ENCODE measurements around the gene SPRED3.
"Not testable (repeated sequence)": the region's sequence is repeated elsewhere in the genome, so short reads cannot be mapped to it uniquely, and the experiment has no call there.

SPRED3 gene

DNA sequence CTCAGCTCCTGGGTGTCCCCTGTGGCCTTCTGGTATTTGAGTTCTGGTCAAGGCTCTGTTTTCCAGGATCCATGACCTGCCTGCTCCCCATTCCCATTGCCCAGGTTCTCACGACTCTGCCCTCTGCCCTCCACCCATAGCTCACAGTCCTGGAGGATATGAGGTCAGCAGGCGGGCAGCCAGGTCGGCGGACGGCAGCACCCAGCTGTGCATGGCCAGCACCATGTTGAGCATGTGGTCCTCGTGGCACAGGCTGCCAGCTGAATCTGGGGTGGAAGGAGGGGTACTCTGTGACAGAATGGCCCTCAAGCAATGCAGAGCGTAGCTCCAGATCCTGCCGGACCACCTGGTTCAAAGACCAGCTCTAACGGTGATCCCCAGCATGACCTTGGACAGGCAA is 32.4 kb downstream of the SPRED3 start:
- no peak for DNase-seq

DNA sequence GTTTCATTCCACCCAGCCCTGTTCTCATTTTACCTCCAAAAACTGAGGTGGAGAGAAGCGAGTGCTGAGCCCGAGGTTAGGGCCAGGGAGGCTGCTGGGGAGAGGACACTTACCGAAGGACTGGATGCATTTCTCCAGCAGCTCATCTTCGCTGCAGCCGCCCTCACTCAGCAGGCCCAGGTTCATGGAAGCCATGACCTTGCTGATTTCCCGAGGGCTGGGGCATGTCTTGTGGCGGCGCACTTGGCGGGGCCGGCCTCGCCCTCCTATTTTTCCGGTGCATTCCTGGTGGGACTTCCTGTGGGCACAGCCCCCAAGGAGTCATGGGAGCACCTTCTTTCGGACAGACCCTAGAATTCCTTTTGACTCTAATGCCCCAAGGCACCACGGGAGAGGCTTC is 33.4 kb downstream of the SPRED3 start:
- DNase-seq = no peak

DNA sequence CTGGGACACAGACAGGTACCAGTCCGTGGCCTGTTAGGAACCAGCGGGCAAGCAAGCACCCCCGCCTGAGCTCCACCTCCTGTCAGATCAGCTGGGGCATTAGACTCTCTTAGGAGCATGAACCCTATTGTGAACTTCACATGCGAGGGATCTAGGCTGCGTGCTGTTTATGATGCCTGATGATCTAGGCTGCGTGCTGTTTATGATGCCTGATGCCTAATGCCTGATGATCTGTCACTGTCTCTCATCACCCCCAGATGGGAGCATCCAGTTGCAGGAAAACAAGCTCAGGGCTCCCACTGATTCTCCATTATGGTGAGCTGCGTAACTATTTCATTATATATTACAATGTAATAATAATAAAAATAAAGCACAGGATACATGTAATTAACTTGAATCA is 33.9 kb downstream of the SPRED3 start:
- DNase-seq = no peak

DNA sequence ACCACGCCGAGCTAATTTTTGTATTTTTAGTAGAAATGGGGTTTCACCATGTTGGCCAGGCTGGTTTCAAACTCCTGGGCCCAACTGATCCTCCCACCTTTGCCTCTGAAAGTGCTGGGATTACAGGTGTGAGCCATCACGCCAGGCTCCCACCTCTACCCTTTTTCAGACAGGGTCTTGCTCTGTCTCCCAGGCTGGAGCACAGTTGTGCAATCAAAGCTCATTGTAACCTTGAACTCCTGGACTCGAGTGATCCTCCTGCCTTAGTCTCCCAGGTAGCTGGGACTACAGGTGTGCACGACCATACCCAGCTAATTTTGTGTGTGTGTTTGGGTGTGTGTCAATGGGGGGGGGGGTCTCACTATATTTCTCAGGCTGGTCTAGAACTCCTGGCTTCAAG is 35.8 kb downstream of the SPRED3 start:
- no peak for DNase-seq

DNA sequence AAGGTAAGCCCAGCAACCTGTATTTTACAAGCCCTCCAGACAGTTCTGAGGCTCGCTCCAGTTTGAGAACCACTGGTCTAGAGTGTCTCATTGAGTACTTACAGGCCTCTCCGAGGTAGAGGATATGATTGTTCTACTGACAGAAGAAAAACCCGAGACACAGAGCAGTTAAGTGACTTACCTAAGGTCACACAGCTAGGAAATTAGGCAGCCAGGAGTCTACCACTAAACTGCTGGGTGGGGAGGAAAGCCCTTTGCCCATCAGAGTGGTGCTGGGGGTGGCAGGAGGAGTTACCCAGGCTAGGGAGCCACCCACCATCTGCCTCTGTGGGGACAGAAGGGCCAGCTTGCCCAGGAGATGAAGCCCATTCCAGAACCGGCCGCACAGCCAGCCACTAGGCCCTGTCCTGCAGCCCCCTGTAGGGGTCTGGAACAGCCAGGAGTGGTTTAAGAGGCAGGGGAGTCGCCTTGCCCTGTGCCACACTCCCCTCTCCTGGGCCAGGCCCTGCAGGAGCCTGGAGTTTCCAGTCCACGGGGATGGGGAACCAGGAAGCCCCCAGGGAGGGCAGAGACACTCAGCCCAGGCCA is 36.8 kb downstream of the SPRED3 start:
- DNase-seq = peak in 2 of 4 experiments; percentile 6 to 9

DNA sequence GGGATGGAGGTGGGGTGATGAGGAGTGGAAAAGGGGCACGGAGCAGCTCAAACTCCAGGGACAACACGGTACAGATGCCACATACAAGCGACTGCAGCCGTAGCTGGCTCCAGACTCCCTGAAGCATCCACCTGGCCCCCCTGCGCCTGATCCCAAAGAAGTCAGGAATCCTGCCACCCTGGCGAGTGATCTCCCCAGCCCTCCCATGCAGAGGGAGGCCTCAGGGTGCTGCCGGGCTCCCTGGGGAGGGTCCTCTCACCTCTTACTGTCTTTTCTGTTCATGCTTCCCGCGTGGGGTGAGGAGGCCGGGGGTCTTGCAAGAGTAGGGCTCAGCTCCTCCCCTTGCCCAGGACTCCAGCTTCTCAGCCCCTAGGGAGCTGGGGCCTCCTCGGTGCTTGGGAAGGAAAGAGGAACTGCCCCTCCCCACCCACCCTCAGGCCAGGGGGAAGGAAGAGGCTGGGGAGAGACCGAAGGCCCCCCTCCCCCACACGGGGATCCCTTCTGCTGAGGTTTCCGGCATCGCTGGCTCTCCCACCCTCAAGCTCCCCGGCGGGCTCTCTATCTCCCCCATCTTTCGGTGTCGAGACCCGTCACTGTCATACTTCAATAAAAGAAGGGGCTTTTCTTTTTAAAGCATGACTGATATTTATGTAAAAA is 37.4 kb downstream of the SPRED3 start, which contains the start of gene RASGRP4:
RASGRP4 (minus strand) TSS at position 410 of the 657 bp plus-strand sequence; CDS start at position 282, 128 bp downstream.
- DNase-seq = peak; percentile 61 to 84 (median 77)

DNA sequence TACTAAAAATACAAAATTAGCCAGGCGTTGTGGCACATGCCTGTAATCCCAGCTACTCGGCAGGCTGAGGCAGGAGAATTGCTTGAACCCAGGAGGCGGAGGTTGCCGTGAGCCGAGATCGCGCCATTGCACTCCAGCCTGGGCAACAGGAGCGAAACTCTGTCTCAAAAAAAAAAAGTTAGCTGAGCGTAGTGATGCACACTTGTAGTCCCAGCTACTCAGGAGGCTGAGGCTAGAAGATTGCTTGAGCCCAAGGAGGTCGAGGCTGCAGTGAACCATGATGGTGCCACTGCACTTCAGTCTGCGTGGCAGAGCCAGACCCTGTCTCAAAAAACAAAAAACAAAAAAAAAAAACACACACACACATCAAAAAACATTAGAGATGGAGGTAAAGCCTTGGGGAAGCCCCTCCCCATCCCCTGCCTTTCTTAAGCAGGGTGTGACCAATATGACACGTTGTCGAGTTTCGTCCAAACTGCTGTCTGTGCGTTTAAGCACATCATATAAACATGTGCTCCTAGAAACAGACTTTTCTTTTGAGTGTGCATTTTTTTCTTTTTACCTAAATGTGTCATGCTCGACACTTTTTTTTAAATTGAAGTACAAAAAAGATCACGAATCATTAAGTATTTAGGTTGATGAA is 38.7 kb downstream of the SPRED3 start:
- DNase-seq = not testable (repeated sequence)

DNA sequence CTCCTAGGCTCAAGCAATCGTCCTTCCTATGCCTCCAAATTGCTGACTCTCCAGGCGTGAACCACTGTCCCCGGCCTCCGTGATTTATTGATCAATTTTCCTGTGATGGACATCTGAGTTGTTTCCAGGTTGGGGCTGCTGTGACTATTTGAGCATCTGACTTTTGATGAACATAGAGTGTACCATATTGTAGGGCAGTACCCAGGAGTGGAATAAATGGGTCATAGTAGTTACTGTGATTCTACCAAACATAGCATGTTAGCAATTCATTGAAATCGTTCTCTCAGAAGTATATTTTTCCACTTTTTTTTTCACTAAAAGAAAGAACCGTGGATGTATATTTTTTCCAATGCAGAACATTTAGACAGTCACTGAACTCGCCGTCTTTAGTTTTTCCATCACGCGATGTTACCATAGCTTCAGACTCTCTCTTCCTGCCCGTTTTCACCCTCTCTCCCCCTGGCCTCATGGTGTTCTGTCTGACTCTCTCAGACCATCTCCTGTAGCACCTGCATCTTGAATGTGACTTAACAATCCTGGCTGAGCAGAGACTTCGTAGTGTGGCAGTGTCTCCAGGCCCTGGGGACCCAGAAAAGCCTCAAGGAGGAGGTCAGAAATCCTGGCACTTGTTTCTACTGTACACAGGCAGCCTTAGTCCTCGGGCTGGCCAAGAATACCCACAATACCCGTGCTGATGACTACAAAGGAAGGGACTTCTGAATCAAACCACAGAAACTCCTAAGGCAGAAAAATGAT is 40.7 kb downstream of the SPRED3 start:
- DNase-seq = no peak

DNA sequence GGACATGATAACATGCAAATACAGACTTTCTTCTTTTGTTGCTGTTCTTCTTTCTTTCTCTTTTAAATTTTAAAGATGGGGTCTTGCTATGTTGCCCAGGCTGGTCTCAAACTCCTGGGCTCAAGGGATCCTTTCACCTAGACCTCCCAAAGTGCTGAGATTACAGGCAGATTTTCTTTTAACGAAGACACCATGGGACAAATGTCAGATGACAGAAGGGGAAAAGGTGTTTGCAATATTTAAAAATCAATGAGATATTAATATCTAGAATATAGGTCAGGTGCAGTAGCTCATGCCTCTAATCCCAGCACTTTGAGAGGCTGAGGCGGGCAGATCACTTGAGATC is 41.3 kb downstream of the SPRED3 start:
- no peak for DNase-seq

DNA sequence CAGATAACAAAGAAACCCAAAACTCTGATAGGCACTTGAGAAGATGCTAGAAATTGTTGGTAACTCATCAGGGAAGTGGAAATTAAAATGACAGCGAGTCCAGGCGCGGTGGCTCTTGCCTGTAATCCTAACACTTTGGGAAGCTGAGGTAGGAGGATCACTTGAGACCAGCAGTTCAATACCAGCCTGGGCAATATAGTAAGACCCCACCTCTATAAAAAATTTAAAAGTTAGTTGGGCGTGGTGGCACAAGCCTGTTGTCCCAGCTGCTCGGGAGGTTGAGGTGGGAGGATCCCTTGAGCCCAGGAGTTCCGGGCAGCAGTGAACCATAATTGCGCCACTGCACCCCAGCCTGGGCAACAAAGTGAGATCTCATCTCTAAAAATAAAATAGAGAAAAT is 42.4 kb downstream of the SPRED3 start:
- no peak for DNase-seq

DNA sequence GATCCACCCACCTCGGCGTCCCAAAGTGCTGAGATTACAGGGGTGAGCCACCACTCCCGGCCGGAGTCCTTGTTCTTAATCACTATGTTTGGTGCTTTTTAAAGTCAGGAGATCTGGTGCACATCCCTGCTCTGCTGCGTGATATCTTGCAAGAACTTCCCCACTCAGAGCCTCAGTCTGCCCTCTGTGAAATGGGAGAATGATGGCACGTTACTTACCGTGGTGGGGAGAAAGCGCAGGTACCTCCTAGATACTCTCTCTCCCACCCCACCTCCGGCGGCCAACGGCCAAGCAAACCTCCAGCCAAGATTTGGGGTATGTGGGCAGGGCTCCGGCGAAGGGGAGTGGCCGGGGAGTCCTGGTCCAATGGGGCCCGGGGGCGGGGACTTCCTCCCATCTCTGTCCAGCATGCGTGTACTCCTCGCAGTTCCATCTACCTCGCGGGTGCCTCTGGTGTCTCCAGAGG is 44.8 kb downstream of the SPRED3 start, which contains the start of gene RYR1:
RYR1 (plus strand) TSS at position 424 of the 466 bp plus-strand sequence. CDS start 139 bp downstream, outside the sequence.
- DNase-seq = peak; percentile 23 to 72 (median 52)

DNA sequence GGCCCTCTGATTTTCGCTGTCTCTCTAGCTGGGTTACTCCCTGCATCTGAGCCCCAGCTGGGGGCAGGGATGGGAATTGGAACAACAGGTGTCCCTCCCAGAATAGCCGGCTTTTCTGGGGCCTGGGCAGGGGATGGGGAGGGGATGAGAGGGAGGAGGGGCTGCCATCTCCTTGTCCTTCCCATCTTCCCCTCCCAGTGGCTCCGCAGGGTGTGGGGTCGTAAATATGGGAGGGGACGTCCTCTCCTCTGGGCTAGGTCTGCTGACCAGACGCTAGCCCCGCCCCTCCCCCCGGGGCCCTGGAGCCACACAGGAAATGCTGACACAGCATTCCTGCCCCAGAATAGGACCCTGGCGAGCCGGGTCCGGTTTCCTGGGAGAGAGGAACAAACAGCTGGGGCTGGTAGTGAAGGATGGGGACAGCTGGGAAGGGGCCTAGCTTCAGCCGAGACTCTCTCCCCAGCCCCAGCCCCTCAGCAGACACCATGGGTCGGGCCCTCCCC is 46.1 kb downstream of the SPRED3 start:
- peak in 1 of 4 experiments; percentile 12 for DNase-seq

DNA sequence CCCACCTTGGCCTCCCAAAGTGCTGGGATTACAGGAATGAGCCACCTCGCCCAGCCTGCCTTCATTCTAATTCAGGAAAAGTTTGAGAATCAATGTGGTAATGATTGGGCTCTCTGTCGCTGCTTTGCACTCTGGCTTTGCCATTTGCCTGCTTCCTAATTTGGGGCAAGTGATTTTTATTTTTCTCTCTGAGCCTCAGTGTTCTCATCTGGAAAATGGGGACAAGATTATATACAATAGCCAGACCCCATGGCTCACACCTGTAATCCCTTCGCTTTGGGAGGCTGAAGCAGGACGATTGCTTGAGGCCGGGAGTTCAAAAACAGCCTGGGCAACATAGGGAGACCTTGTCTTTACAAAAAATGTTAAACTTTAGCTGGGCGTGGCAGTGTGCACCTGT is 48.8 kb downstream of the SPRED3 start:
- DNase-seq = no peak

DNA sequence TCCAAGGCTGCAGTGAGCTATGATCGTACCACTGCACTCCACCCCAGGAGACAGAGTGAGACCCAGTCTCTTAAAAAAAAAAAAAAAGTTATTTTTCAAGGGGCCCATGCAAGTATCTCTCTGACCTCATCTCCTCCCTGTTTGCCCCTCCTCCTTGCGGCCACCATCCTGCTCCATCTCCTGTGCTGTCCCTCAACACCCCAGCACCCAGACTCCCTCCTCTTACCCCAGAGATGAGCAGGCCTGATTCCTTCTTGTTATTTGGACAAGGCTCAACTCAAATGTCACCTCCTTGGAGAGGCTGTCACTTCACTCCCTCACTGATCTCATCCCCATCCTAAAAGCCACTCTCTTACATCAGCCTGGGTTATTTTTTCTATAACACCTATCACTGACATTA is 49.4 kb downstream of the SPRED3 start:
- no peak for DNase-seq

DNA sequence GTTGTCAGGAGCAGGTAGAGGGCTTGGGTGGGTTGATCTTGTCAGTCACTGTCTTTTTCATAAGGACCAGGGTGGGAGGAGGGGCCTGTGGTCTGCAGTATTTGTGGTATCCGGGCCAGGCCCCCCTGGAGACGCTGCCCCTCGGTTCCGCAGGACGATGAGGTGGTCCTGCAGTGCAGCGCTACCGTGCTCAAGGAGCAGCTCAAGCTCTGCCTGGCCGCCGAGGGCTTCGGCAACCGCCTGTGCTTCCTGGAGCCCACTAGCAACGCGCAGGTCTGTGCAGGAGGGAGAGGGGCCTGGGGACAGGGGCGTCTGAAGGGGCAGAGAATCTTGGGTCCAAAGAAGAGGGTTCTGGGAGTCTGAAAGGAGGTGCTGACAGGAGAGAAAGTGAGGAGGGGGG is 52.1 kb downstream of the SPRED3 start:
- DNase-seq = no peak

DNA sequence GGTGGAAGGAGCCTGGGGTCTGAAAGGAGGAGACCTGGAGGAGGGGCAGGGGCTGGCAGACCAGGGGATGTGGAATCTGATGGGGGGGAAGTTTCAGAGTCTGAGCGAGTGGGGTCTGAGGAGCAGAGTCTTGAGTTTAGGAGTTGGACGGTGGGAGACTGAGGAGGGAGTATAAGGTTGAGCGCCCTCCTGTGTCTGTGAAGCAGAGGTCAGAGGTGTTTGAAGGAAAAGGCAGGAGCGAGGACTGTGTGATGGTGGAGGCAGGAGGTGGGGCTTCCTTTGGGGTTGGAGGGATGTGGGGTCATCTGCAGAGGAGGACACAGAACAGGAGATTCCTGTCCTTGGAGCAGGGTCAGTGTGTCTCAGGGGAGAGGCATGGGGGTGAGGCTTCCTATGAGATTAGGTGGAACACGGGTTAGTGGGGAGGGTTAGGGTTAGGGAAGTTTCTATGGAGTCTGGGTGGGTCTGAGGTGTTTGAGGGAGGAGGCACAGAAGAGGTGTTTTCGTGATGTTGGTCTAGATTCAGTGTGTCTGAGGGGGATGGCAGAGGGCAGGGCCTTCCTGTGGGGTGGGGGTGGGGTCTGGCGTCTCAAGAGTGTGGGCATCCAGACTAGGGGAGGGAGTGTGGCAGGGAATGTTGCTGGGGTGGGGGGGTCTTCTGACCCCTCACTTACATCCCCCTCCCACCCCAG is 53.3 kb downstream of the SPRED3 start:
- DNase-seq = peak in 3 of 4 experiments; percentile 11 to 39 (median 39)

DNA sequence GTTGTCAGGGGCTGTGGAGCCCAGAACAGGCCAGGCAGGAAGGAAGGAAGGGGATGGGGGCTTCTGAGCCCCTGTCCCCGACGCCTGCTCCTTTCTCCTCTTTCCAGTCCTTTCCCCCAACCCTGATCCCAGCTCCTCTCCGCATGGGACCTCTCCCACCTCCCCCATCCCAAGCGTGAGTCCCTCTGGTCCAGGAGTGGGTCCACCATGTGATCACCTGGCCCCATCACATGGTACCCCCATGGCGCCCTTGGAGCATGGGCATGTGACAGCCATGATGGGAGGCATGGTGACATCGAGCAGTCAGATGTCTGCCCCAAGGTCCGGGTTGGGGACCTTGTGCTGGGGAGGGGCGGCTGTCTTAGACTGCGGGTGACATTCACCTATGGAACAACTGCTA is 54.2 kb downstream of the SPRED3 start:
- DNase-seq = no peak

DNA sequence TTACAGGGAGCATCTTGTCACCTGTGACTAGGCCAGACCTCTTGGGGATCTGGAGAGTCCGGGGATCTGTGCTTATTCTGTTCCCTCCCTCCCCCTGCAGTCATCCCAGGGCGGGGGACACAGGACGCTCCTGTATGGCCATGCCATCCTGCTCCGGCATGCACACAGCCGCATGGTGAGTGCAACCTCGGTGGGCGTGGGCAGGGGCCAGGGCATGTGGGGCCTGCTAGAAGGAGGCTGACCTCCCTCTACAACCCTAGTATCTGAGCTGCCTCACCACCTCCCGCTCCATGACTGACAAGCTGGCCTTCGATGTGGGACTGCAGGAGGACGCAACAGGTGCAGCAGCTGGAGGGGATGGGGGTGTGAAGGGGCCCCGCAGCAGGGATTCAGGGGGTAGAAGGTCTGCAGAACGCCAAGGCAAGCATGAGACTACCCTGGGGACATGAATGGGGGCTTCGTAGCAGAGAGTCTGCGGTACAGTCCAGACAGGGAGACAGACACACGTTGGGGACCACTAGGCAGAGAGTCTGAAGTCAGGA is 55.0 kb downstream of the SPRED3 start:
- DNase-seq = no peak

DNA sequence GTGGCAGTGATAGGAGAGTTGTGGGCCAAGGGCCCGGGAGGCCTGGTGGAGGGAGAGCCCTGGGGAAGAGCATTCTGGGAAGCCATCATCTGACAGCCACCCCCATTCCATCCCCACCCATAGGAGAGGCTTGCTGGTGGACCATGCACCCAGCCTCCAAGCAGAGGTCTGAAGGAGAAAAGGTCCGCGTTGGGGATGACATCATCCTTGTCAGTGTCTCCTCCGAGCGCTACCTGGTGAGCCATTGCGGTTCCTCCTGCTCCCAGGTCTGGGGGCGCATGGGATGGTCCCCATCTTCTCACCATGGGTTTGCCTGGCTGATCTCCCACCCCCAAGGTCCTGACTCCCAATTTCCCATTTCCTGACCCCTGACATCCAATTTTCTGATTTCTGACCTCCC is 55.5 kb downstream of the SPRED3 start:
- DNase-seq = no peak

DNA sequence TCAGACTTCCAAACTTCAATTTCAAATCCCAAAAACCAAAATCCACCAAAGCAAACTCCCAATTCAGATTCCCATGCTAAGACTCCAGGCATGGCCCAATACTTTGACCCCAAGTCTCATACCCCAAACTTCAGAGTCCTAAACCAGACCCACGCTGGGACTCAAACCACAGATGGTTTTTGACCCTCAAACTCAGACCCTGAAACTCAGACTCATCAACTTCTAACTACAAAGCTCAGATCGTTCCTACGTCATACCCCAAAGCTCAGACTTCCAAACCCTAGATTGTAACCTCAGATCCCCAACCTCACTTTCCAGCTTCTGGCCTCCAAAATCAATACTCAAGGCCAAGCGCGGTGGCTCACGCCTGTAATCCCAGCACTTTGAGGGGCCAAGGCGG is 56.9 kb downstream of the SPRED3 start:
- DNase-seq = no peak

DNA sequence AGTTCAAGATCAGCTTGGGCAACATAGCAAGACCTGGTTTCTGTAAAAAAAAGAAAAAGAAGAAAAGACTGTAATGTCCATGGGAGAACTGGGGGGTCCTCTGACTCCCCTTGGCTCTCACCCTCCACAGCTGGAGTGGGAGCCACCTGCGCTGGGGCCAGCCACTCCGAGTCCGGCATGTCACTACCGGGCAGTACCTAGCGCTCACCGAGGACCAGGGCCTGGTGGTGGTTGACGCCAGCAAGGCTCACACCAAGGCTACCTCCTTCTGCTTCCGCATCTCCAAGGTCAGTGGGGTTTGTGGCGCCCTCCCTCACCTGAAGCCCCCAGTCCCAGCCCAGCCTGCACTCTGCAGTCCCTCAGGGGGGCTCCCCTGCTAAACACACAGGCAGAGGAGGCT is 59.7 kb downstream of the SPRED3 start:
- no peak for DNase-seq
